ENCODE measurements around the gene FMO4.

- no peak for TF ChIP-seq FOXM1 (IDR thresholded peaks at IDR 0.05; ENCODE audit: borderline replicate concordance)
- no peak for TF ChIP-seq ARNT (IDR thresholded peaks at IDR 0.05)
- no peak for TF ChIP-seq BHLHE40 (IDR thresholded peaks at IDR 0.05; ENCODE audit: borderline replicate concordance)
- TF ChIP-seq HDGF (IDR thresholded peaks at IDR 0.05; ENCODE audit: borderline replicate concordance): no peak
- no peak for TF ChIP-seq SUZ12 (IDR thresholded peaks at IDR 0.05)
- no peak for TF ChIP-seq SP1 (IDR thresholded peaks at IDR 0.05)
- no peak for TF ChIP-seq TARDBP (IDR thresholded peaks at IDR 0.05)
- no peak for TF ChIP-seq CTBP1 (IDR thresholded peaks at IDR 0.05; ENCODE audit: borderline replicate concordance)
Measured at GRCh38 chr1:171366816-171367215, 52.8 kb downstream of the FMO4 start.

Data from HEK293T (cell line).